Measurements from ENCODE around the gene KRTAP10-11.

The KRTAP10-11 gene

DNA sequence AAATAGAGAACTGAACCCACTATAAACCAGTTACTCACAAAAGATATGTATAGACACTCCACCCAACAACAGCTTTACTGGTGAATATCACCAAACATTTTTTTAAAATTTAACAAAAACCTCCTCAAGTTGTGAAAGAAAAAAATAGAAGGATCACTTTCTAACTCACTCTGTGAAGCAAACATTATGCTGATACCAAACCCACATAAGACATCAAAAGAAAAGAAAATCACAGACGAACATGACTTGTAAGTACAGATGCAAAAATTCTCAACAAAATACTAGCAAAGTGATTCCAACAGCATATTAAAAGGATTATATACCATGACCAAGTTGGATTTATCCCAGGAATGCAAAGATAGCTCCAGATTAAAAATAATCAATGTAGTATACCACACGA, 45.5 kb downstream of the KRTAP10-11 start:
- TF ChIP-seq YY1 (IDR thresholded peaks at IDR 0.05; ENCODE audit: insufficient read depth, insufficient read length) (no peak), ZNF274 (IDR thresholded peaks at IDR 0.05; ENCODE audit: low read depth, low read length) (no peak), SUZ12 (IDR thresholded peaks at IDR 0.05; ENCODE audit: extremely low read depth, insufficient read depth, insufficient read length) (no peak)
- Histone ChIP-seq H3K9ac (ENCODE audit: insufficient read length, low read depth) (no peak overlapping the region), H3K4me1 (ENCODE audit: insufficient read depth, insufficient read length) (peaks cover 15% of the 10 kb centered on the region), H3K4me3 (ENCODE audit: insufficient read length, low read depth) (no peak overlapping the region), H3K27me3 (ENCODE audit: insufficient read depth, insufficient read length) (no peaks in the 10 kb centered on the region), H3K9me3 (ENCODE audit: insufficient read depth, low read length) (peaks cover 13% of the 10 kb centered on the region), H3K36me3 (ENCODE audit: insufficient read depth, insufficient read length, low read length) (no peaks in the 10 kb centered on the region)
- no peak for DNase-seq (ENCODE audit: low read depth, low spot score)

DNA sequence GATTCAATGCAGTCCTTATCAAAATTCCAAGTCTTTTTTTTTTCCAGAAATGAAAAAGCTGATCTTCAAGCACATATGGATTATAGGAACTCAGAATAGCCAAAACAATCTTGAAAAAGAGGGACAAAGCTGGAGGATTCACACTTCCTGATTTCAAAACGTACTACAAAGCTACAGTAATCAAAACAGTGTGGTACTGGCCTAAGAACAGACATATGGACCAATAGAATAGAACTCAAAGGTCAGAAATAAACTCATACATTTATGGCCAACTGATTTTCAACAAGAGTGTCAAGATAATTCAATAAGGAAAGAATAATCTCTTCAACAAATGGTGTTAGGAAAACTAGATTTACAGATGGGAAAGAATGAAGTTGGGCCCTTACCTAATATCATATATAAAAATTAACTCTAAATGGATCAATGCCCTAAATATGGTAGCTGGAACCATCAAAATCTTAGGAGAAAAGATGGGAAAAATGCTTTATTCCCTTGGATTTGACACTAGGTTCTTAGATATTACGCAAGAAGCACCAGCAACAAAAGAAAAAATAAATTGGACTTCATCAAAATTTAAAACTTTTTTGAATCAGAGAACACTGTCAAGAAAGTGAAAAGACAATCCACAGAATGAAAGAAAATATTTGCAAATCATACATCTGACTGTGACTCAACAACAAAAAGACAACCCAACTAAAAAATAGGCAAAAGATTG, 46.7 kb downstream of the KRTAP10-11 start:
- H3K27me3 ChIP-seq (ENCODE audit: insufficient read depth, insufficient read length), result no peaks in the 10 kb centered on the region
- H3K36me3 ChIP-seq (ENCODE audit: insufficient read depth, insufficient read length, low read length), result no peaks in the 10 kb centered on the region
- H3K9me3 ChIP-seq (ENCODE audit: insufficient read depth, low read length), result peaks cover 13% of the 10 kb centered on the region
- DNase-seq (ENCODE audit: low read depth, low spot score), result no peak
- peaks cover 13% of the 10 kb centered on the region for H3K4me1 ChIP-seq (ENCODE audit: insufficient read depth, insufficient read length)
- H3K4me3 ChIP-seq (ENCODE audit: insufficient read length, low read depth), result no peak overlapping the region
- TF ChIP-seq YY1 (IDR thresholded peaks at IDR 0.05; ENCODE audit: insufficient read depth, insufficient read length), result no peak
- no peak for TF ChIP-seq ZNF274 (IDR thresholded peaks at IDR 0.05; ENCODE audit: low read depth, low read length)
- no peak for TF ChIP-seq SUZ12 (IDR thresholded peaks at IDR 0.05; ENCODE audit: extremely low read depth, insufficient read depth, insufficient read length)
- H3K9ac ChIP-seq (ENCODE audit: insufficient read length, low read depth), result no peak overlapping the region

DNA sequence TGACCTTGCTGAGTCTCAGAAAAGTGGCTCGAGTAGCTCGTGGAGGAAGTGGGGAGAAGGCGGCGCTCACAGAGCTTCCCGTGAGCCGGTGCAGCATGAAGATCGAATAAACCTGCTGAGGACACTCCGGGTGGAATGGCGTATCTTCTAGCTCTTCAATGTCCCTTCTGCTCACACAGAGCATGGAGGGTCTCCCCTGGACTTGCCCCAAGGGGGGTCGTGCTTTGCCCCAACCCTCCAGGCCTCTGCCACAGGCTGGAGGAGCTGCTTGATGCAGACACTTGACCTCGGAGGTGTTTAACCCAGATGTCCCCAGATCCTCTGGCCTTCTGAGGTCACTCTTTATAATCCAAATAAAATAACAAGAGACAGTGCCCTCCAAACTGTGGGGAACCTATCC, 48.6 kb downstream of the KRTAP10-11 start:
- no peaks in the 10 kb centered on the region for H3K27me3 ChIP-seq (ENCODE audit: insufficient read depth, insufficient read length)
- no peak for TF ChIP-seq YY1 (IDR thresholded peaks at IDR 0.05; ENCODE audit: insufficient read depth, insufficient read length)
- no peak for TF ChIP-seq SUZ12 (IDR thresholded peaks at IDR 0.05; ENCODE audit: extremely low read depth, insufficient read depth, insufficient read length)
- no peak for TF ChIP-seq ZNF274 (IDR thresholded peaks at IDR 0.05; ENCODE audit: low read depth, low read length)
- H3K9me3 ChIP-seq (ENCODE audit: insufficient read depth, low read length), result peaks cover 13% of the 10 kb centered on the region
- H3K4me3 ChIP-seq (ENCODE audit: insufficient read length, low read depth), result no peak overlapping the region
- H3K9ac ChIP-seq (ENCODE audit: insufficient read length, low read depth), result no peak overlapping the region
- H3K36me3 ChIP-seq (ENCODE audit: insufficient read depth, insufficient read length, low read length), result no peaks in the 10 kb centered on the region
- peaks cover 26% of the 10 kb centered on the region for H3K4me1 ChIP-seq (ENCODE audit: insufficient read depth, insufficient read length)
- DNase-seq (ENCODE audit: low read depth, low spot score), result no peak

DNA sequence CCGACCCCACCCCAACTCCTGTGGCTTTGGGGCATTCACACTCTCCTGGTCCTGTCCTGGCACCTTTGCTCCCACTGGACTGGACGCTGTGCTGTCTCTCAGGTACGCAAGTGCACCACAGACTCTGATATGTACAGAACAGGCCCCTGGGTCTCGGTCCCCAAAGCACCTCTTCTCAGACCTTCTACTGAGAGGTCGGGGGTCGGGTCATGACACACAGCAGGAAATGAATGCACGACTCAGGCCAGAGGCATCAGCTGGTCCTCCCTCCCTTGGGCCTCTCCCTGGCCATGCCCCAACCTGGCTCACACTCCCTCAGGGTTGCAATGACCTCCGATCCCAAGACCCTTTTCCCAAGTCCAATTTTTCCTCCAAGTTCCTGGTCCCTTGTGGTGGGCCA, 49.0 kb downstream of the KRTAP10-11 start:
- no peak overlapping the region for H3K9ac ChIP-seq (ENCODE audit: insufficient read length, low read depth)
- no peaks in the 10 kb centered on the region for H3K36me3 ChIP-seq (ENCODE audit: insufficient read depth, insufficient read length, low read length)
- TF ChIP-seq ZNF274 (IDR thresholded peaks at IDR 0.05; ENCODE audit: low read depth, low read length) (no peak), YY1 (IDR thresholded peaks at IDR 0.05; ENCODE audit: insufficient read depth, insufficient read length) (no peak), SUZ12 (IDR thresholded peaks at IDR 0.05; ENCODE audit: extremely low read depth, insufficient read depth, insufficient read length) (no peak)

DNA sequence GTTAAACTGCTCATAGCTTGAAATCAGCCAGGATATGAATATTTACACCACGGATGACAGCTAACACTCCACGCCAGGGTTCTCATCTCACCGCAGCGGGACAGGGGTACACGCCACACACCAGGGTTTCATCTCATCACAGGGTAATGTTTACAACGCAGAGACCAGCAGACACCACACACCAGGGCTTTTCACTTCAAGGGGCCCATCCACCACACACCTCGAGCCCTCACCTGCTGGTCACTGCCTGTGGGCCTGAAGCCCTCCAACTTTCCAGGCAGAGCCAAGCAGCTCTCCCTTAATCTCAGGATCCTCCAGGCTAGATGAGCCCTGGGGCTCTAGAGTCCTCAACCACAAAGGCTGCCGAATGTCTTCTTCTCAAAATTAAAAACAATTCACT, 49.4 kb downstream of the KRTAP10-11 start:
- H3K9me3 ChIP-seq (ENCODE audit: insufficient read depth, low read length), result peaks cover 13% of the 10 kb centered on the region
- H3K4me1 ChIP-seq (ENCODE audit: insufficient read depth, insufficient read length), result peaks cover 31% of the 10 kb centered on the region
- no peak for DNase-seq (ENCODE audit: low read depth, low spot score)
- no peaks in the 10 kb centered on the region for H3K36me3 ChIP-seq (ENCODE audit: insufficient read depth, insufficient read length, low read length)
- H3K27me3 ChIP-seq (ENCODE audit: insufficient read depth, insufficient read length), result no peaks in the 10 kb centered on the region
- no peak for TF ChIP-seq YY1 (IDR thresholded peaks at IDR 0.05; ENCODE audit: insufficient read depth, insufficient read length)
- no peak for TF ChIP-seq ZNF274 (IDR thresholded peaks at IDR 0.05; ENCODE audit: low read depth, low read length)
- no peak for TF ChIP-seq SUZ12 (IDR thresholded peaks at IDR 0.05; ENCODE audit: extremely low read depth, insufficient read depth, insufficient read length)
- no peak overlapping the region for H3K9ac ChIP-seq (ENCODE audit: insufficient read length, low read depth)
- no peak overlapping the region for H3K4me3 ChIP-seq (ENCODE audit: insufficient read length, low read depth)

More for the DNA sequence above, 49.0 kb downstream of the KRTAP10-11 start:
- no peak for DNase-seq (ENCODE audit: low read depth, low spot score)
- H3K9me3 ChIP-seq (ENCODE audit: insufficient read depth, low read length), result peaks cover 13% of the 10 kb centered on the region
- H3K27me3 ChIP-seq (ENCODE audit: insufficient read depth, insufficient read length), result no peaks in the 10 kb centered on the region
- H3K4me3 ChIP-seq (ENCODE audit: insufficient read length, low read depth), result no peak overlapping the region
- peaks cover 28% of the 10 kb centered on the region for H3K4me1 ChIP-seq (ENCODE audit: insufficient read depth, insufficient read length)

DNA sequence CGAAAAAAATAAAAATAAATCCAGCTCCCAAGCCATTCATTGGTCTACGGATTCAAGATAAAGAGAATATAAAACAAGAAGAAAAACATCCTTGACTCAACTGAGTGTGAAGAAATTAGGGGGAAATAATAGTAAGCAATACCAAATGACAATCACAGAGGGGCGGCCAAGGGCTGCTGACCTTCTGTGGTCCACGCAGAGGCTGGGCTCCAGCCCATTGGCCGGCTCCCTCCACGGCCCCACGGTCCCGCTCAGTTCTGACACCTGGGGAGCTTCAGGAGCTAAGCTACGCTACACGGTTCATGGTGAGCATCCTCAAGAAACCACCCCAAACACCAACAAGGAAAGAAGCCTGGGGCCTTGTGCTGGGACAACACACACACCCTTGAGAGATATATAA, 50.4 kb downstream of the KRTAP10-11 start:
- Histone ChIP-seq H3K4me1 (ENCODE audit: insufficient read depth, insufficient read length) (peaks cover 31% of the 10 kb centered on the region), H3K9me3 (ENCODE audit: insufficient read depth, low read length) (peaks cover 13% of the 10 kb centered on the region), H3K9ac (ENCODE audit: insufficient read length, low read depth) (no peak overlapping the region), H3K27me3 (ENCODE audit: insufficient read depth, insufficient read length) (no peaks in the 10 kb centered on the region), H3K4me3 (ENCODE audit: insufficient read length, low read depth) (no peak overlapping the region), H3K36me3 (ENCODE audit: insufficient read depth, insufficient read length, low read length) (no peaks in the 10 kb centered on the region)
- no peak for DNase-seq (ENCODE audit: low read depth, low spot score)
- no peak for TF ChIP-seq ZNF274 (IDR thresholded peaks at IDR 0.05; ENCODE audit: low read depth, low read length)
- no peak for TF ChIP-seq YY1 (IDR thresholded peaks at IDR 0.05; ENCODE audit: insufficient read depth, insufficient read length)
- no peak for TF ChIP-seq SUZ12 (IDR thresholded peaks at IDR 0.05; ENCODE audit: extremely low read depth, insufficient read depth, insufficient read length)
